Panc1 (cell line): ENCODE measurements around the gene EDN3.

ENCODE experiments used
- CTCF ChIP-seq: fragments of 450-650 bp; IDR thresholded peaks from 2 replicates; pipeline ENCODE4 v1.5.1; 2017; ENCODE audit warnings: mild to moderate bottlenecking
- SIN3A ChIP-seq: IDR thresholded peaks from 2 replicates; pipeline ENCODE4 v1.6.1; 2012; ENCODE audit warnings: low read depth, mild to moderate bottlenecking, low read length, moderate library complexity, borderline replicate concordance; ENCODE audit not compliant: insufficient read depth

GRCh38 chr20:59323731-59324130 is 23.3 kb downstream of the EDN3 start:
- TF ChIP-seq CTCF (no peak), SIN3A (no peak)
